ACHN (cell line): ENCODE data around the gene OXER1.

Source experiments
- DNase-seq: peaks from one replicate; pipeline ENCODE4 v3.0.0-alpha.2; 2015
- in situ Hi-C: cut with HindIII; loops from 2 replicates; pipeline ENCODE4 v1.10.0; 2017; ENCODE audit warnings: low sequenced_read_pairs, low pct_ligation_motif_present, low pct_unique_long_range_greater_than_20kb

The OXER1 gene

GRCh38 chr2:42777883-42778805, 14.2 kb upstream of the OXER1 start:
- no peak for DNase-seq
- in situ Hi-C loops, result no loop called here

- DNase-seq, result no peak
- in situ Hi-C loops, result no loop called here
These were observed 11.9 kb upstream of the OXER1 start for GRCh38 chr2:42775810-42776209.

GRCh38 chr2:42775186-42775585, 11.3 kb upstream of the OXER1 start:
- in situ Hi-C loops, result no loop called here
- DNase-seq, result no peak

- in situ Hi-C loops, result no loop called here
- no peak for DNase-seq
These were observed 7.7 kb upstream of the OXER1 start for GRCh38 chr2:42771546-42772153.

- in situ Hi-C loops, result no loop called here
- peak; percentile 68 for DNase-seq
These were observed 6.6 kb upstream of the OXER1 start for GRCh38 chr2:42770288-42771131.

GRCh38 chr2:42769583-42770287, 5.8 kb upstream of the OXER1 start:
- in situ Hi-C loops, result no loop called here
- no peak for DNase-seq

GRCh38 chr2:42768706-42769256, 4.8 kb upstream of the OXER1 start:
- in situ Hi-C loops, result no loop called here
- no peak for DNase-seq

- in situ Hi-C loops, result no loop called here
- no peak for DNase-seq
These were observed 4.2 kb upstream of the OXER1 start for GRCh38 chr2:42767899-42768705.

- no peak for DNase-seq
- in situ Hi-C loops, result no loop called here
These were observed 3.4 kb upstream of the OXER1 start for GRCh38 chr2:42767080-42767898.

- no peak for DNase-seq
- in situ Hi-C loops, result no loop called here
These were observed 1.8 kb upstream of the OXER1 start for GRCh38 chr2:42765686-42766085.

GRCh38 chr2:42764901-42765300, 966 bp upstream of the OXER1 start:
- in situ Hi-C loops, result no loop called here
- no peak for DNase-seq

- in situ Hi-C loops, result no loop called here
- no peak for DNase-seq
These were observed 821 bp downstream of the OXER1 start for GRCh38 chr2:42762823-42763804.

GRCh38 chr2:42762155-42762554, 1.8 kb downstream of the OXER1 start:
- in situ Hi-C loops, result no loop called here

GRCh38 chr2:42761554-42761953, 2.4 kb downstream of the OXER1 start:
- DNase-seq, result no peak
- in situ Hi-C loops, result no loop called here

More at GRCh38 chr2:42762155-42762554, 1.8 kb downstream of the OXER1 start:
- DNase-seq, result no peak

- in situ Hi-C loops, result no loop called here
These were observed 5.2 kb downstream of the OXER1 start for GRCh38 chr2:42758751-42759150.

More at GRCh38 chr2:42758751-42759150, 5.2 kb downstream of the OXER1 start:
- no peak for DNase-seq
